DND-41 (cell line): ENCODE results near the gene KRT34.

ENCODE experiments used
- CTCF ChIP-seq: IDR thresholded peaks from 2 replicates; pipeline ENCODE4 v1.5.1; 2012; ENCODE audit warnings: borderline replicate concordance, low read length, moderate library complexity, mild to moderate bottlenecking; ENCODE audit not compliant: poor library complexity, severe bottlenecking; ENCODE audit errors: extremely low read depth
- EZH2 ChIP-seq: IDR thresholded peaks from 3 replicates; pipeline ENCODE4 v1.6.1; 2012; ENCODE audit warnings: borderline replicate concordance, low read depth, mild to moderate bottlenecking, moderate library complexity, low read length, inconsistent platforms; ENCODE audit not compliant: severe bottlenecking

GRCh38 chr17:41396996-41397660 is 15.0 kb upstream of the KRT34 start, which contains the start of gene KRT31:
- TF ChIP-seq CTCF (no peak), EZH2 (no peak)
